ENCODE data around the gene IL17RD. TPM values are rescaled to one million over a fixed set of nuclear protein-coding genes. Genes with fewer than 3 reads are reported as not detected.

Gene IL17RD
- total and polyA plus RNA-seq, 10 of the 15 experiments (the other 5 are each of a cell fraction or from before 2014, with no cell fraction given) = 0.01 to 0.08 (median 0.04) TPM; not detected in 3

- H3K27me3 ChIP-seq (replicated peaks in 1 of 2; ENCODE audit: control insufficient read depth in 2 of 2, insufficient read depth in 2 of 2, low read length in 1 of 2) = no peaks in the 10 kb centered on the region; a peak in 2 of 4 replicates
- CTCF ChIA-PET = interaction anchor here (1.0 to 1.1 kb wide), 2 partner anchors 11 to 20 kb away, joined by 3 read pairs; no protein-coding TSS in a partner anchor
- no TSS peak for BruUV-seq (replicated peaks)
- no peaks in the 10 kb centered on the region for H4K20me1 ChIP-seq (ENCODE audit: control insufficient read depth, insufficient read depth)
- POLR2A ChIA-PET = no interaction called here
- intact Hi-C loops (cut with micrococcal nuclease; ENCODE audit: unreplicated experiment) = no loop called here
- no peaks in the 10 kb centered on the region for H3K9me3 ChIP-seq (replicated peaks; ENCODE audit: control insufficient read depth, insufficient read depth, low read length)
- RAD21 ChIA-PET (ENCODE audit: unreplicated experiment) = no interaction called here
- H3K4me3 ChIP-seq = no peak overlapping the region
- TF ChIP-seq NR2F1 (conservative IDR thresholded peaks at IDR 0.05) = no peak
- no peak for TF ChIP-seq RUNX3 (IDR thresholded peaks at IDR 0.05; ENCODE audit: low read length)
- H3K79me2 ChIP-seq (ENCODE audit: control insufficient read depth, insufficient read depth, low read length) = no peaks in the 10 kb centered on the region
- no peak overlapping the region for H3K27ac ChIP-seq (ENCODE audit: control insufficient read depth, insufficient read depth)
- no peak overlapping the region for H2AFZ ChIP-seq (ENCODE audit: control insufficient read depth, low read depth, low read length)
- FAIRE-seq (no peak), ATAC-seq (no peak), DNase-seq (ENCODE audit: low read depth, low spot score) (no peak)
- H3K4me1 ChIP-seq (ENCODE audit: control insufficient read depth, insufficient read depth, low read length) = no peaks in the 10 kb centered on the region
- H3K36me3 ChIP-seq (ENCODE audit: control insufficient read depth in 2 of 2, insufficient read depth in 2 of 2, low read length in 1 of 2) = no peaks in the 10 kb centered on the region
- H3K9ac ChIP-seq (ENCODE audit: control insufficient read depth, insufficient read depth, low read length) = no peak overlapping the region
- WGBS (ENCODE audit: insufficient coverage, insufficient replicate concordance, low lambda C conversion rate, missing lambda C conversion rate) = 44% methylated on average over 4 of the region's 4 CpGs
- SMC1A ChIA-PET (ENCODE audit: uncharacterized antibody, unreplicated experiment) = no interaction called here
- no peak overlapping the region for H3K4me2 ChIP-seq (ENCODE audit: control insufficient read depth, insufficient read depth)
- in situ Hi-C loops (cut with MboI) = no loop called here
These were observed 34.0 kb downstream of the IL17RD start for GRCh38 chr3:57131210-57131588.

GRCh38 chr3:57130571-57131209 is 34.5 kb downstream of the IL17RD start:
- Histone ChIP-seq H3K4me2 (ENCODE audit: control insufficient read depth, insufficient read depth) (no peak overlapping the region), H3K36me3 (ENCODE audit: control insufficient read depth in 2 of 2, insufficient read depth in 2 of 2, low read length in 1 of 2) (no peaks in the 10 kb centered on the region), H4K20me1 (ENCODE audit: control insufficient read depth, insufficient read depth) (no peaks in the 10 kb centered on the region), H3K9ac (ENCODE audit: control insufficient read depth, insufficient read depth, low read length) (no peak overlapping the region), H3K4me3 (no peak overlapping the region), H3K4me1 (ENCODE audit: control insufficient read depth, insufficient read depth, low read length) (no peaks in the 10 kb centered on the region), H3K27ac (ENCODE audit: control insufficient read depth, insufficient read depth) (no peak overlapping the region), H3K79me2 (ENCODE audit: control insufficient read depth, insufficient read depth, low read length) (no peaks in the 10 kb centered on the region), H3K27me3 (replicated peaks in 1 of 2; ENCODE audit: control insufficient read depth in 2 of 2, insufficient read depth in 2 of 2, low read length in 1 of 2) (no peaks in the 10 kb centered on the region; a peak in 2 of 4 replicates), H3K9me3 (replicated peaks; ENCODE audit: control insufficient read depth, insufficient read depth, low read length) (no peaks in the 10 kb centered on the region), H2AFZ (ENCODE audit: control insufficient read depth, low read depth, low read length) (no peak overlapping the region)
- intact Hi-C loops (cut with micrococcal nuclease; ENCODE audit: unreplicated experiment) (no loop called here), in situ Hi-C loops (cut with MboI) (no loop called here)
- SMC1A ChIA-PET (ENCODE audit: uncharacterized antibody, unreplicated experiment) = no interaction called here
- FAIRE-seq (no peak), DNase-seq (ENCODE audit: low read depth, low spot score) (no peak), ATAC-seq (peak; percentile 31)
- 54% methylated on average over 14 of the region's 14 CpGs for WGBS (ENCODE audit: insufficient coverage, insufficient replicate concordance, low lambda C conversion rate, missing lambda C conversion rate)
- RAD21 ChIA-PET (ENCODE audit: unreplicated experiment) = no interaction called here
- no TSS peak for BruUV-seq (replicated peaks)
- CTCF ChIA-PET = interaction anchor here (1.0 to 1.2 kb wide), 3 partner anchors 12 to 31 kb away, joined by 3 read pairs; no protein-coding TSS in a partner anchor
- no peak for TF ChIP-seq IRF3 (IDR thresholded peaks at IDR 0.05)
- TF ChIP-seq SUZ12 (IDR thresholded peaks at IDR 0.05; ENCODE audit: unreplicated experiment) = no peak
- POLR2A ChIA-PET = no interaction called here

Measured in GM12878 (cell line).